Measurements from ENCODE around the gene FOXN4.

- no peak for TF ChIP-seq ZNF138 (CRISPR knock-in tag; conservative IDR thresholded peaks at IDR 0.05)
- TF ChIP-seq, protein P1, sequence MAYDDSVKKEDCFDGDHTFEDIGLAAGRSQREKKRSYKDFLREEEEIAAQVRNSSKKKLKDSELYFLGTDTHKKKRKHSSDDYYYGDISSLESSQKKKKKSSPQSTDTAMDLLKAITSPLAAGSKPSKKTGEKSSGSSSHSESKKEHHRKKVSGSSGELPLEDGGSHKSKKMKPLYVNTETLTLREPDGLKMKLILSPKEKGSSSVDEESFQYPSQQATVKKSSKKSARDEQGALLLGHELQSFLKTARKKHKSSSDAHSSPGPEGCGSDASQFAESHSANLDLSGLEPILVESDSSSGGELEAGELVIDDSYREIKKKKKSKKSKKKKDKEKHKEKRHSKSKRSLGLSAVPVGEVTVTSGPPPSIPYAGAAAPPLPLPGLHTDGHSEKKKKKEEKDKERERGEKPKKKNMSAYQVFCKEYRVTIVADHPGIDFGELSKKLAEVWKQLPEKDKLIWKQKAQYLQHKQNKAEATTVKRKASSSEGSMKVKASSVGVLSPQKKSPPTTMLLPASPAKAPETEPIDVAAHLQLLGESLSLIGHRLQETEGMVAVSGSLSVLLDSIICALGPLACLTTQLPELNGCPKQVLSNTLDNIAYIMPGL (CRISPR knock-in tag; IDR thresholded peaks at IDR 0.05), result no peak
- TF ChIP-seq, protein P2, sequence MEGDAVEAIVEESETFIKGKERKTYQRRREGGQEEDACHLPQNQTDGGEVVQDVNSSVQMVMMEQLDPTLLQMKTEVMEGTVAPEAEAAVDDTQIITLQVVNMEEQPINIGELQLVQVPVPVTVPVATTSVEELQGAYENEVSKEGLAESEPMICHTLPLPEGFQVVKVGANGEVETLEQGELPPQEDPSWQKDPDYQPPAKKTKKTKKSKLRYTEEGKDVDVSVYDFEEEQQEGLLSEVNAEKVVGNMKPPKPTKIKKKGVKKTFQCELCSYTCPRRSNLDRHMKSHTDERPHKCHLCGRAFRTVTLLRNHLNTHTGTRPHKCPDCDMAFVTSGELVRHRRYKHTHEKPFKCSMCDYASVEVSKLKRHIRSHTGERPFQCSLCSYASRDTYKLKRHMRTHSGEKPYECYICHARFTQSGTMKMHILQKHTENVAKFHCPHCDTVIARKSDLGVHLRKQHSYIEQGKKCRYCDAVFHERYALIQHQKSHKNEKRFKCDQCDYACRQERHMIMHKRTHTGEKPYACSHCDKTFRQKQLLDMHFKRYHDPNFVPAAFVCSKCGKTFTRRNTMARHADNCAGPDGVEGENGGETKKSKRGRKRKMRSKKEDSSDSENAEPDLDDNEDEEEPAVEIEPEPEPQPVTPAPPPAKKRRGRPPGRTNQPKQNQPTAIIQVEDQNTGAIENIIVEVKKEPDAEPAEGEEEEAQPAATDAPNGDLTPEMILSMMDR (IDR thresholded peaks at IDR 0.05), result no peak
These were observed 31.0 kb downstream of the FOXN4 start for GRCh38 chr12:109277899-109278762.

All from WTC11 (cell line).